CD1c-positive myeloid dendritic cell (primary cell): ENCODE data around the gene HID1.
A peak's percentile ranks its signal among the peaks of the same experiment; 100 is the strongest.

Experiments
- DNase-seq: peaks from one replicate; pipeline ENCODE4 v3.0.0-alpha.2; 2016; ENCODE audit errors: extremely low spot score

HID1 gene

GRCh38 chr17:74968361-74968780 is 4.2 kb downstream of the HID1 start:
- DNase-seq = no peak

- no peak for DNase-seq
Measured at GRCh38 chr17:74964988-74965622, 7.5 kb downstream of the HID1 start.

GRCh38 chr17:74964246-74964761 is 8.3 kb downstream of the HID1 start:
- DNase-seq = no peak

GRCh38 chr17:74963656-74964055 is 8.9 kb downstream of the HID1 start:
- no peak for DNase-seq

DNA sequence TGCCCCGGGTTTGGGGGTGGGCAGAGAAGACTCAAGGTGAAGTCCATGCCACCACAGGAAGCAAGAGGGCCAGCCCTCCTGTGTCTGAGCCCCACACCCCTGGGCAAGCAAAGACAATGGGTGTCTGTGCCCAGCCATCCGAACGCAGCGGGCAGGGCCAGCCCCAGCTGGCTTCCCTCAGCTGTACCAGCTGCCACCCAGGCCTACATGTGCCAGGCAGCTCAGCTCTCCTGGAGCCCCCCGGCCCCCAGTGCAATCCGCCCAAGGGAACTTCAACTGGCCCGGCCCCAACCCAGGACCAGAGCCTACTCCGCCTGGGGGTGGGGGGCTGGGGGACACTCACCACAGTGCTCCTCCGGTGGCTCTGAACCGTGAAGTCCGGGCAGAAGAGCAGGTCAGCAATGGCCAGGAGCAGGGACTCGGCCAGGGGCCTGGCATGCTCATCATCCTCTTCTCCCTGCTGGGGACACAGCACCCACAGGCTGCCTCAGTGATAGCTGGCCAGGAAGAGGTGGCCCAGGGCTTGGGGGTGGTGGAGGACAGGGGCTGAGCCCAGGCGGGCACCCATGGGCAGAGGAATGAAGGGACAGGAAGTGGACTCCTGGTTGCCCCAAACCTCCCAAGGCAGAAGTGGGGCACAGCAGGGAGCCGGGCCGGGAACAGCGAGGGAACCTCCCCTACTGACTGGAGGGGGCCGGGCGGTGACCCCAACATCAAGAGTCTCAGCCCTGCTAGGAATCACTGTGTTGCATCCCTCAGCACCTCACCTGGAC is 9.8 kb downstream of the HID1 start:
- DNase-seq = no peak

DNA sequence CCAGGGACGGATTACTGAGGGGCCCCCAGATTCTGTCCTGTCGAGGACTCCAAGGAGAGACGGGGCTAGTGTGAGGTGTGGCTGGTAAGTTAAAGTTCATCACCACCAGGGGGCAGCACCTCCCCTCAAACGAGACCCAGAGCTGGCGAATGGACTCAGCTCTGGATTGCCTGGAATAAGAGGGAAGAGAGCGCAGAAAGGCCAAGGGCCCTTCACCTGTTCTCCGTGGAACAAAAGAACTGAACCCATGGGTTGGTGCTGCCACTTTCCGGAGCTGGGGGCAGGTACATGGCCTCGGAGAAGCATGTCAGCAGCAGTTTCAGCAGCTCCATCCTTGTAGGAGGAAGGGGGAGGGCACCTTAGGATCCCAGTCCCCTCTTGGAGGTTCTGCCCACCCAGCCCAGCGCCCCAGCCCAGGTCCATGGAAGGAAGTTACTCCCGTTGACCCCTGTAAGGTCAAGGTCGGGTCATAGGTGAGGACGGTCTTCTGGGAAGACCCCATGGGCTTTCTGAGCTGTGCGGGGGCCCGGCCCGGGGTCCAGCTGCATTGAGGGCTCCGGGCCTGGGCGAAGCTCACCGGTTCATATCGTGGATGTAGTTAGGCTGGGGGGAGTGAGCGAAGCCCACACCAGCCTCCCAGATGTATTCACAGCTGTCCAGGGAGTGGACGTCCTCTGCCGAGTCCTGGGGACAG is 10.8 kb downstream of the HID1 start:
- DNase-seq = peak; percentile 89

DNA sequence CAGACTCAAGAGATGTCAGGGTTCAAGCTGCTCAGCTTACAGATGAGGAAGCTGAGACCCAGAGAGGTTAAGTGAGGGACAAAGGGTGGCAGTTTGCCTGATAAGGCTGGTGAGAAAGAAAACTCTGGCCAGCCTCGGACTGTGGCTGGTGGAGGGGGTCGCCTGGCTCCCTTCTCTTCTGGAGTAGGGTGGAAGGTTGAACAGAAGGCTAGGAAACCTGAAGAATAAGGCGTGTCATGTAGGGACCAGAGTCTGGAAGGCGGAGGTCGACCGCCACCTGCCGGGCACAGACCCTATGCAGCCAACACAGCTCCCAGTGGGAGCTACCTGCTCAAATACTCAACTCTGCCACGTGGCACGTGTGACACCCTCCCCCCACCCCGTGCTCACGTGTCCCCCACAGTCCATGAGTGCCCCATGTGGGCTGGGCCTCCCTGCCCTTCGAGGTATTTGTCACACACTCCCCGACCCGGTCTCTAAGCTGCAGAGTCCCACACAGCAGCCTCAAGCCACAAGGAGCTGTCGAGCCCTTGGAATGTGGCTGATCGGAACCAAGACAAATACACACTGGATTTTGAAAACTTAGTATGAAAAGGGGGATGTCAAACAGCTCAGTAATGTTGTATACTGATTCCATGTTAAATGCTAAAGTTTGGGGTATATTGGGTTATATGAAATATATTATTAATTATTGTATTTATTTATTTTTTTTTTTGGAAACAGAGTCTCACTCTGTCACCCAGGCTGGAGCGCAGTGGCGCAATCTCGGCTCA is 11.8 kb downstream of the HID1 start:
- peak; percentile 25 for DNase-seq

- no peak for DNase-seq
Measured at GRCh38 chr17:74959826-74960515, 12.6 kb downstream of the HID1 start.

GRCh38 chr17:74957935-74958740 is 14.4 kb downstream of the HID1 start:
- DNase-seq = peak; percentile 75

DNA sequence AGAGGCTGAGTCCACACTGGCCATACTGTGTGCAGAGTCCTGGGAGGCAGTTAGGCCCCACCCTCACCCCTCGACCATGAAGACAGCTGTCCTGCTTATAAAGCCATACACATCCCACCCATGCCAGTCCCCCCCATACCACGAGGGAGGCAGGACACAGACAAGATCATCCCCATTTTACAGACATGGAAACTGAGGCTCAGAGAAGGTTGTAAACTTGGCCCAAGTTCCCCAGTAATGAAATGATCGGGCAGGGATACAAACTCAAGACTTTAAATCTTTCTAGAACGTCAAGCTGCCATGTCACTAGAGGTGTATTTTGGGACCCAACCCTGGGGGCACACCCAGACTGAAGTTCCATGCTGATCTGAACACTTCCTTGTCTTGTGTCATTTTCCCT is 16.5 kb downstream of the HID1 start:
- DNase-seq = no peak

- DNase-seq = no peak
Measured at GRCh38 chr17:74954665-74955421, 17.7 kb downstream of the HID1 start.

DNA sequence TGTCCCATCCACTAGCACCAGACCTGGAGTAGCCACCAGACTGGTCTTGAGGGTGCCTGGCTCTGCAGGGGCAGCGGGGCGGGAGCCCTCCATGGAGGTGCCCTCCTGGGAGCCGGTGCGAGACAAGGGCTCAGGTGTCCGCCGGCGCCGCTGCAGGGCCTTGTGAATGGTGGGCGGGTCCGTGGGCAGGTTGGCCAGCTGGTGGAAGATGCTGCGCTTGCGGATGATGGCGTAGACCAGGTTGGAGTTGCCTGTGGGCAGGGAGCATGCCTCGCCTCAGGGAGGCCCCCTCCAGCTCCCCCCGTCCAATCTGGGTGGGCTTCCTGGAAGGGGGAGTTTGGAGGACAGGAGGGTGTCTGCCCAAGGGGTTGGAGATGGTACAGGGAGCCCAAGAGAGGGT is 18.4 kb downstream of the HID1 start:
- DNase-seq = no peak

DNA sequence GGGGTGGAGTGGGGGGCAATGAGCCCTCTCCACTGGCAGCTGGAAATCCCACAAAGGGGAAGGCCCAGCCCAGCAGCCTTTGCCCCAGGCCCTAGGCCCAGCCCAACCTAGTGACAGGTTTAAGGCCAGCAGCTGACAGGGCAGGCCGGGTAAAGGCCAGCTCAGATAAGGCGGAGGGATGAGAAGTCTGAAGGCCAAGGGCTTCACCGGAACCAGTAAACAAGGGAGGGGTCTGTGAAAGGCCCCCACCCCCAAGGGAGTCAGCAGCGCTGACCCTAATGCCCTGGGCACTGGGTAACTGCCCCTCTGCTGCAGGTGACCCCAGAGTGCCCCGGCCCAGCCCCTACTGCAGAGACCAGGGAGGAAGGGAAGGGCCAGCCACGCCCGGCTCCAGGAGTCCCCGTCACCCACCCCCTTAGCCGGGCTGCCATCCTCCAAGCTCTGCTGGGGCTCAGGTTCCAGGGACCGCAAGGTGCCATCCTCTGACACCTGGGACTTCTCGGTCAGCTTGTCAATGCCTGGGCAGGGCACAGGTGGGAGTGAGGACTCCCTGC is 19.3 kb downstream of the HID1 start:
- no peak for DNase-seq

GRCh38 chr17:74952431-74953133 is 20.0 kb downstream of the HID1 start:
- no peak for DNase-seq

DNA sequence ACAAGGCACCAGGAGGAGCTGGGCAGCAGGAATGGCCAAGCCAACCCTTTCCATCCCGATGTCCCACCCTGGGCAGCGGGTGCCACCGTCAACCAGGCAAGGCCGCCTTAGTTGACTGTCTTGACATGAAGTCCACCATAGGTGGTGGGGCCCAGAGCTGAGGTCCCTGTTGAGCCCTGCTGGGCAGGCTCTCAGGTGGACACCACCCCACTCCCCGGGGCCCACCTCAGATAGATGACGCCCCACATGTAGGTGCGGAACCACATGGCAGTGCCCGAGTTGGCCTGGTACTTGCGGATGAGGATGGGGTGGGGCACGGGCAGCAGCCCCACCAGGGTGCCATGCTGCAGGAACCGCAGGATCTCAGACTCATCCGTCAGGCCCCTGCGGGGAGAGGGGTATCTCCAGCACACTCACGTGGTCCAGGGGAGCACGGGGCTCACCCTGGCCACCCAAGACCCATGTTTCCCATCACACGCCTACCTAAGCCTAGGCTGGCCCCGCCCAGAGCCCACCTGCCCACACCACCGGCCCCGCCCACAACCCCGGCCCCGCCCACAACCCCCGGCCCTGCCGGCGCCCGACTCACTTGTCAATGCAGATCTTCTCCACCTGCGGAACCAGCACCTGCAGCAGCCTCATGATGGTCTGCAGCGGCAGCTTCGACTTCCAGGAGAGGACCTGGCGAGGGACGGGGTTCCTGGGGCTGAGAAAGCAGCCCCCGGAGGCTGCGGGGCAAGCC is 20.7 kb downstream of the HID1 start:
- no peak for DNase-seq

- no peak for DNase-seq
Measured at GRCh38 chr17:74951065-74951464, 21.5 kb downstream of the HID1 start.

GRCh38 chr17:74950207-74950606 is 22.4 kb downstream of the HID1 start:
- no peak for DNase-seq
